ENCODE data around the gene KCTD13.

KCTD13 gene

GRCh38 chr16:29862383-29862883 is 63.6 kb downstream of the KCTD13 start:
- Histone ChIP-seq H3K4me3 (ENCODE audit: low read length) (peak overlapping the region; percentile 89), H3K27me3 (ENCODE audit: control insufficient read depth, insufficient read depth, low read length) (no peaks in the 10 kb centered on the region), H3K27ac (ENCODE audit: low read depth, low read length) (peak overlapping the region; percentile 89), H3K9ac (ENCODE audit: low read length) (peak overlapping the region; percentile 29), H3K36me3 (ENCODE audit: control insufficient read depth, insufficient read depth, low read length) (peaks cover 24% of the 10 kb centered on the region), H3K4me1 (ENCODE audit: control insufficient read depth, insufficient read depth, low read length) (peaks cover 2% of the 10 kb centered on the region)

GRCh38 chr16:29860218-29860617 is 65.8 kb downstream of the KCTD13 start:
- Histone ChIP-seq H3K4me3 (ENCODE audit: low read length) (no peak overlapping the region), H3K27me3 (ENCODE audit: control insufficient read depth, insufficient read depth, low read length) (no peaks in the 10 kb centered on the region), H3K36me3 (ENCODE audit: control insufficient read depth, insufficient read depth, low read length) (peaks cover 24% of the 10 kb centered on the region), H3K4me1 (ENCODE audit: control insufficient read depth, insufficient read depth, low read length) (peaks cover 2% of the 10 kb centered on the region), H3K9ac (ENCODE audit: low read length) (no peak overlapping the region), H3K27ac (ENCODE audit: low read depth, low read length) (no peak overlapping the region)

GRCh38 chr16:29858974-29859373 is 67.1 kb downstream of the KCTD13 start:
- Histone ChIP-seq H3K27ac (ENCODE audit: low read depth, low read length) (no peak overlapping the region), H3K9ac (ENCODE audit: low read length) (no peak overlapping the region), H3K27me3 (ENCODE audit: control insufficient read depth, insufficient read depth, low read length) (no peaks in the 10 kb centered on the region), H3K36me3 (ENCODE audit: control insufficient read depth, insufficient read depth, low read length) (peaks cover 24% of the 10 kb centered on the region), H3K4me1 (ENCODE audit: control insufficient read depth, insufficient read depth, low read length) (peaks cover 2% of the 10 kb centered on the region), H3K4me3 (ENCODE audit: low read length) (no peak overlapping the region)

GRCh38 chr16:29858149-29858849 is 67.7 kb downstream of the KCTD13 start:
- peaks cover 2% of the 10 kb centered on the region for H3K4me1 ChIP-seq (ENCODE audit: control insufficient read depth, insufficient read depth, low read length)
- no peaks in the 10 kb centered on the region for H3K27me3 ChIP-seq (ENCODE audit: control insufficient read depth, insufficient read depth, low read length)
- H3K4me3 ChIP-seq (ENCODE audit: low read length): no peak overlapping the region
- H3K27ac ChIP-seq (ENCODE audit: low read depth, low read length): no peak overlapping the region
- peaks cover 24% of the 10 kb centered on the region for H3K36me3 ChIP-seq (ENCODE audit: control insufficient read depth, insufficient read depth, low read length)
- no peak overlapping the region for H3K9ac ChIP-seq (ENCODE audit: low read length)

- no peak overlapping the region for H3K27ac ChIP-seq (ENCODE audit: low read depth, low read length)
- H3K9ac ChIP-seq (ENCODE audit: low read length): no peak overlapping the region
- no peak overlapping the region for H3K4me3 ChIP-seq (ENCODE audit: low read length)
- peaks cover 2% of the 10 kb centered on the region for H3K4me1 ChIP-seq (ENCODE audit: control insufficient read depth, insufficient read depth, low read length)
- H3K36me3 ChIP-seq (ENCODE audit: control insufficient read depth, insufficient read depth, low read length): peaks cover 24% of the 10 kb centered on the region
- H3K27me3 ChIP-seq (ENCODE audit: control insufficient read depth, insufficient read depth, low read length): no peaks in the 10 kb centered on the region
Measured at GRCh38 chr16:29857133-29857760, 68.8 kb downstream of the KCTD13 start.
